GM12892 (cell line): Measurements from ENCODE around the gene PRKCZ.

Experiments used
- POLR2A ChIP-seq: IDR thresholded peaks from 2 replicates; pipeline ENCODE4 v1.6.1; 2011; ENCODE audit warnings: low read depth, low read length, control low read depth
- POLR2AphosphoS5 ChIP-seq: IDR thresholded peaks from 2 replicates; pipeline ENCODE4 v1.6.1; 2011; ENCODE audit warnings: low read depth, low read length, control low read depth
- TAF1 ChIP-seq: IDR thresholded peaks from 2 replicates; pipeline ENCODE4 v1.6.1; 2011; ENCODE audit warnings: low read depth, mild to moderate bottlenecking, control low read depth, low read length, borderline replicate concordance

- TF ChIP-seq POLR2AphosphoS5 (no peak), POLR2A (peak; percentile 68; the same call in 1 of the 2 replicates), TAF1 (no peak)
Measured at GRCh38 chr1:2194319-2194897, 144.2 kb downstream of the PRKCZ start, which contains the start of gene FAAP20.
